Endothelial cell (in vitro differentiated cells): ENCODE measurements around the gene FRMD4A. TPM values are rescaled to one million over a fixed set of nuclear protein-coding genes. Genes with fewer than 3 reads are reported as not detected.

Experiments
- DNase-seq: peaks from one replicate; pipeline ENCODE4 v3.0.0; 2021; ENCODE audit warnings: low spot score
- H3K27ac Mint-ChIP-seq: one replicate; pipeline ENCODE4 v1.8.0; 2021; ENCODE audit warnings: mixed read lengths, inconsistent platforms; ENCODE audit not compliant: unreplicated experiment
- H3K27me3 Mint-ChIP-seq: one replicate; pipeline ENCODE4 v1.8.0; 2021; ENCODE audit warnings: mild to moderate bottlenecking, moderate library complexity, mixed read lengths, inconsistent platforms; ENCODE audit not compliant: unreplicated experiment
- H3K36me3 Mint-ChIP-seq: one replicate; pipeline ENCODE4 v1.8.0; 2021; ENCODE audit warnings: mild to moderate bottlenecking, low read depth, mixed read lengths, inconsistent platforms; ENCODE audit not compliant: unreplicated experiment
- H3K4me1 Mint-ChIP-seq: one replicate; pipeline ENCODE4 v1.8.0; 2021; ENCODE audit warnings: mild to moderate bottlenecking, mixed read lengths, inconsistent platforms; ENCODE audit not compliant: unreplicated experiment
- H3K4me3 Mint-ChIP-seq: one replicate; pipeline ENCODE4 v1.8.0; 2021; ENCODE audit warnings: mild to moderate bottlenecking, mixed read lengths, inconsistent platforms; ENCODE audit not compliant: unreplicated experiment
- H3K9me3 Mint-ChIP-seq: one replicate; pipeline ENCODE4 v1.8.0; 2021; ENCODE audit warnings: mixed read lengths, inconsistent platforms; ENCODE audit not compliant: unreplicated experiment
- total RNA-seq: library from RNA; stranded (reverse); fragmentation: NEBNext Ultra II Directional; extraction: Animal tissue kit (Norgen Biotek cat#: 25700); gene quantifications from one replicate; pipeline ENCODE4 v1.2.1, GENCODE V29; 2021; ENCODE audit not compliant: unreplicated experiment
- TF ChIP-seq, protein P1 (sequence below): fragments of 200-600 bp; sonication (generic); IDR thresholded peaks from one replicate; pipeline ENCODE4 v1.5.0; 2021; ENCODE audit warnings: antibody characterized with exemption; ENCODE audit not compliant: unreplicated experiment

Gene FRMD4A
- total RNA-seq, 1 donor from 2014 or later = 68.9 TPM

- TF ChIP-seq, protein P1, sequence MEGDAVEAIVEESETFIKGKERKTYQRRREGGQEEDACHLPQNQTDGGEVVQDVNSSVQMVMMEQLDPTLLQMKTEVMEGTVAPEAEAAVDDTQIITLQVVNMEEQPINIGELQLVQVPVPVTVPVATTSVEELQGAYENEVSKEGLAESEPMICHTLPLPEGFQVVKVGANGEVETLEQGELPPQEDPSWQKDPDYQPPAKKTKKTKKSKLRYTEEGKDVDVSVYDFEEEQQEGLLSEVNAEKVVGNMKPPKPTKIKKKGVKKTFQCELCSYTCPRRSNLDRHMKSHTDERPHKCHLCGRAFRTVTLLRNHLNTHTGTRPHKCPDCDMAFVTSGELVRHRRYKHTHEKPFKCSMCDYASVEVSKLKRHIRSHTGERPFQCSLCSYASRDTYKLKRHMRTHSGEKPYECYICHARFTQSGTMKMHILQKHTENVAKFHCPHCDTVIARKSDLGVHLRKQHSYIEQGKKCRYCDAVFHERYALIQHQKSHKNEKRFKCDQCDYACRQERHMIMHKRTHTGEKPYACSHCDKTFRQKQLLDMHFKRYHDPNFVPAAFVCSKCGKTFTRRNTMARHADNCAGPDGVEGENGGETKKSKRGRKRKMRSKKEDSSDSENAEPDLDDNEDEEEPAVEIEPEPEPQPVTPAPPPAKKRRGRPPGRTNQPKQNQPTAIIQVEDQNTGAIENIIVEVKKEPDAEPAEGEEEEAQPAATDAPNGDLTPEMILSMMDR = no peak
- H3K27ac Mint-ChIP-seq = no peak overlapping the region
- no peaks in the 10 kb centered on the region for H3K36me3 Mint-ChIP-seq
- no peaks in the 10 kb centered on the region for H3K9me3 Mint-ChIP-seq
- peaks cover 8% of the 10 kb centered on the region for H3K4me1 Mint-ChIP-seq
- DNase-seq = no peak
- H3K27me3 Mint-ChIP-seq = peaks cover 2% of the 10 kb centered on the region
- H3K4me3 Mint-ChIP-seq = no peak overlapping the region
Measured at GRCh38 chr10:14087566-14087965, 243.2 kb downstream of the FRMD4A start.

DNA sequence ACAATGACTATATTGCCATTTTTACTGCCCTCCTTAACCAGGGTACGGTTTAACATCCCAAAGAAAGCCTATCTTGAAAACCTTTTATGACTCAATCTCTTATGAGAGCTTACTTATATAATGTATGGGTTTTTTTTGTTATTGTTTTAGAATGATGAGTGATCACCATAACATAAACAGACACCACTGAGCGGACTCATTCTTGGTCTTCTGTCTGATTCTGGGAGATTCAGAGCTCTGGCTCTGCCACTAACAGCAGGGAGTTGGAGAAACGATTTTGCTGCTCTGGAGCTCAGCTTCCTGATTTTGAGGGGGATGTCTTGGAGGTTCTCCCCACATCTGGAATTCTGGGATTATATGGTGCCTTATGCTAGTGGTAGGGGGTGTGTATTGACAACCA is 244.1 kb downstream of the FRMD4A start:
- Mint-ChIP-seq H3K27me3 (peaks cover 2% of the 10 kb centered on the region), H3K36me3 (no peaks in the 10 kb centered on the region), H3K4me3 (no peak overlapping the region), H3K4me1 (peaks cover 8% of the 10 kb centered on the region), H3K27ac (no peak overlapping the region), H3K9me3 (no peaks in the 10 kb centered on the region)
- DNase-seq = no peak
- TF ChIP-seq, protein P1 = no peak

- DNase-seq = no peak
- peaks cover 4% of the 10 kb centered on the region for H3K27me3 Mint-ChIP-seq
- H3K4me3 Mint-ChIP-seq = no peak overlapping the region
- peaks cover 3% of the 10 kb centered on the region for H3K36me3 Mint-ChIP-seq
- TF ChIP-seq, protein P1 = no peak
- no peaks in the 10 kb centered on the region for H3K9me3 Mint-ChIP-seq
- H3K27ac Mint-ChIP-seq = no peak overlapping the region
- H3K4me1 Mint-ChIP-seq = peaks cover 4% of the 10 kb centered on the region
Measured at GRCh38 chr10:14084875-14085274, 245.8 kb downstream of the FRMD4A start.

- peaks cover 3% of the 10 kb centered on the region for H3K36me3 Mint-ChIP-seq
- no peak overlapping the region for H3K4me3 Mint-ChIP-seq
- TF ChIP-seq, protein P1 = no peak
- peaks cover 7% of the 10 kb centered on the region for H3K27me3 Mint-ChIP-seq
- no peaks in the 10 kb centered on the region for H3K9me3 Mint-ChIP-seq
- DNase-seq = no peak
- no peak overlapping the region for H3K27ac Mint-ChIP-seq
- H3K4me1 Mint-ChIP-seq = no peaks in the 10 kb centered on the region
Measured at GRCh38 chr10:14080795-14081194, 249.9 kb downstream of the FRMD4A start.

DNA sequence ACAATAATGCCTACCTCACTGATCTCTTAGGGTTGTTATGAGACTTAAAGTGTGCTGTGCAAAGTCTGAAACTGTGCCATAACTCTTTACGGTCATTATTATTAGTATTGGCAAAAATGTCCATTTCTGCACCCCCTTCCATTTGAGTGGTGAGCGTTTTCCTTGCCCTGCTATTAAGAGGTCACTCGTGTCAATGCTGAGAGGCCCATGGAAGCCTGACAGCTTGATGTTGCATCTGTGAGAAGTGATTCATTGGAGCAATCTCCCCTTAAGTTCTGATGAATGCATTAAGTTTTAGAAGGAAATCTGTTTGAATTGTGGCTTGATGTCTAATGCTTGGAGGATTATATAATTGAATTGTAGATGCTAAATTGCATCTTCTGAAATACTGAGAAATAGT is 253.3 kb downstream of the FRMD4A start:
- TF ChIP-seq, protein P1 = no peak
- Mint-ChIP-seq H3K27me3 (peaks cover 7% of the 10 kb centered on the region), H3K36me3 (peaks cover 3% of the 10 kb centered on the region), H3K9me3 (no peaks in the 10 kb centered on the region), H3K27ac (no peak overlapping the region), H3K4me1 (no peaks in the 10 kb centered on the region), H3K4me3 (no peak overlapping the region)
- DNase-seq = no peak
